ENCODE measurements around the gene ISYNA1. TPM values are rescaled to one million over a fixed set of nuclear protein-coding genes. Genes with fewer than 3 reads are reported as not detected.

The ISYNA1 gene
- total RNA-seq, 1 donor: 48.4 TPM

- no peak for DNase-seq (ENCODE audit: low read depth)
- TF ChIP-seq CTCF (IDR thresholded peaks at IDR 0.05; ENCODE audit: insufficient read depth, low read depth, low read length): no peak
- H3K4me3 ChIP-seq (ENCODE audit: low read depth, low read length): no peak overlapping the region
Measured at GRCh38 chr19:18439910-18440237, 1.9 kb upstream of the ISYNA1 start.

- DNase-seq (ENCODE audit: low read depth): peak; percentile 87
- TF ChIP-seq CTCF (IDR thresholded peaks at IDR 0.05; ENCODE audit: insufficient read depth, low read depth, low read length): peak; percentile 24
- H3K4me3 ChIP-seq (ENCODE audit: low read depth, low read length): no peak overlapping the region
Measured at GRCh38 chr19:18439025-18439909, 1.3 kb upstream of the ISYNA1 start.

GRCh38 chr19:18438331-18439024, 545 bp upstream of the ISYNA1 start:
- DNase-seq (ENCODE audit: low read depth): peak; percentile 94
- H3K4me3 ChIP-seq (ENCODE audit: low read depth, low read length): peak overlapping the region; percentile 81
- no peak for TF ChIP-seq CTCF (IDR thresholded peaks at IDR 0.05; ENCODE audit: insufficient read depth, low read depth, low read length)

GRCh38 chr19:18436671-18437490, 1.1 kb downstream of the ISYNA1 start:
- H3K4me3 ChIP-seq (ENCODE audit: low read depth, low read length): peak overlapping the region; percentile 81
- no peak for TF ChIP-seq CTCF (IDR thresholded peaks at IDR 0.05; ENCODE audit: insufficient read depth, low read depth, low read length)
- DNase-seq (ENCODE audit: low read depth): peak; percentile 95

GRCh38 chr19:18435842-18436670, 1.9 kb downstream of the ISYNA1 start:
- H3K4me3 ChIP-seq (ENCODE audit: low read depth, low read length): peak overlapping the region; percentile 81
- no peak for DNase-seq (ENCODE audit: low read depth)
- no peak for TF ChIP-seq CTCF (IDR thresholded peaks at IDR 0.05; ENCODE audit: insufficient read depth, low read depth, low read length)
